ENCODE data around the gene ZDHHC4. TPM values are rescaled to one million over a fixed set of nuclear protein-coding genes. Genes with fewer than 3 reads are reported as not detected.
A peak's percentile ranks its signal among the peaks of the same experiment; 100 is the strongest.

The ZDHHC4 gene
- total RNA-seq, 1 donor from 2014 or later = 36.3 TPM

GRCh38 chr7:6590645-6591110 is 13.4 kb downstream of the ZDHHC4 start:
- intact Hi-C loops (cut with DNase I) = no loop called here
- H3K36me3 ChIP-seq = peaks cover 0 to 47% of the 10 kb centered on the region in 2 donors
- peak overlapping the region; percentile 83 for H3K27ac ChIP-seq
- H3K9me3 ChIP-seq = no peaks in the 10 kb centered on the region
- H3K4me3 ChIP-seq = peak overlapping the region; percentile 70 to 74
- no peak for DNase-seq (ENCODE audit: extremely low spot score in 2 of 2)
- H3K27me3 ChIP-seq = no peaks in the 10 kb centered on the region
- TF ChIP-seq POLR2AphosphoS5 (IDR thresholded peaks at IDR 0.05; ENCODE audit: insufficient read depth in 1 of 2, low read depth in 1 of 2) (no peak), POLR2A (IDR thresholded peaks at IDR 0.05) (no peak), CTCF (IDR thresholded peaks at IDR 0.05) (no peak)
- peaks cover 23% of the 10 kb centered on the region for H3K4me1 ChIP-seq

GRCh38 chr7:6600093-6600492 is 22.8 kb downstream of the ZDHHC4 start:
- no peak for DNase-seq (ENCODE audit: extremely low spot score in 2 of 2)
- Histone ChIP-seq H3K4me3 (no peak overlapping the region), H3K4me1 (no peaks in the 10 kb centered on the region), H3K36me3 (peaks cover 0 to 77% of the 10 kb centered on the region in 2 donors), H3K9me3 (no peaks in the 10 kb centered on the region), H3K27ac (no peak overlapping the region), H3K27me3 (no peaks in the 10 kb centered on the region)
- intact Hi-C loops (cut with DNase I) = no loop called here
- TF ChIP-seq POLR2A (IDR thresholded peaks at IDR 0.05) = no peak
- TF ChIP-seq CTCF (IDR thresholded peaks at IDR 0.05) = no peak
- no peak for TF ChIP-seq POLR2AphosphoS5 (IDR thresholded peaks at IDR 0.05; ENCODE audit: insufficient read depth in 1 of 2, low read depth in 1 of 2)

GRCh38 chr7:6604458-6604857 is 27.2 kb downstream of the ZDHHC4 start:
- intact Hi-C loops (cut with DNase I) = no loop called here
- TF ChIP-seq CTCF (IDR thresholded peaks at IDR 0.05) (no peak), POLR2AphosphoS5 (IDR thresholded peaks at IDR 0.05; ENCODE audit: insufficient read depth in 1 of 2, low read depth in 1 of 2) (no peak), POLR2A (IDR thresholded peaks at IDR 0.05) (no peak)
- DNase-seq (ENCODE audit: extremely low spot score in 2 of 2) = no peak
- no peaks in the 10 kb centered on the region for H3K9me3 ChIP-seq
- no peak overlapping the region for H3K4me3 ChIP-seq
- no peaks in the 10 kb centered on the region for H3K27me3 ChIP-seq
- H3K4me1 ChIP-seq = no peaks in the 10 kb centered on the region
- no peak overlapping the region for H3K27ac ChIP-seq
- peaks cover 0 to 54% of the 10 kb centered on the region in 2 donors for H3K36me3 ChIP-seq

- Histone ChIP-seq H3K9me3 (no peaks in the 10 kb centered on the region), H3K36me3 (peaks cover 0 to 35% of the 10 kb centered on the region in 2 donors), H3K27me3 (no peaks in the 10 kb centered on the region), H3K27ac (no peak overlapping the region), H3K4me3 (no peak overlapping the region), H3K4me1 (no peaks in the 10 kb centered on the region)
- intact Hi-C loops (cut with DNase I) = no loop called here
- no peak for TF ChIP-seq POLR2A (IDR thresholded peaks at IDR 0.05)
- TF ChIP-seq CTCF (IDR thresholded peaks at IDR 0.05) = no peak
- no peak for TF ChIP-seq POLR2AphosphoS5 (IDR thresholded peaks at IDR 0.05; ENCODE audit: insufficient read depth in 1 of 2, low read depth in 1 of 2)
- no peak for DNase-seq (ENCODE audit: extremely low spot score in 2 of 2)
Measured at GRCh38 chr7:6606866-6607583, 29.8 kb downstream of the ZDHHC4 start.

- H3K27ac ChIP-seq = no peak overlapping the region
- no peaks in the 10 kb centered on the region for H3K9me3 ChIP-seq
- no peaks in the 10 kb centered on the region for H3K27me3 ChIP-seq
- no peaks in the 10 kb centered on the region for H3K4me1 ChIP-seq
- DNase-seq (ENCODE audit: extremely low spot score in 2 of 2) = no peak
- intact Hi-C loops (cut with DNase I) = no loop called here
- TF ChIP-seq POLR2AphosphoS5 (IDR thresholded peaks at IDR 0.05; ENCODE audit: insufficient read depth in 1 of 2, low read depth in 1 of 2) (no peak), POLR2A (IDR thresholded peaks at IDR 0.05) (no peak), CTCF (IDR thresholded peaks at IDR 0.05) (no peak)
- H3K36me3 ChIP-seq = peaks cover 0 to 29% of the 10 kb centered on the region in 2 donors
- H3K4me3 ChIP-seq = no peak overlapping the region
Measured at GRCh38 chr7:6607651-6608051, 30.4 kb downstream of the ZDHHC4 start.
